PC-3 (cell line): ENCODE measurements around the gene MBNL1.

Experiments
- EZH2 ChIP-seq: fragments of 300-600 bp; sonication (generic); IDR thresholded peaks from one replicate; pipeline ENCODE4 v1.6.1; 2017; ENCODE audit warnings: antibody characterized with exemption, mild to moderate bottlenecking, low read length; ENCODE audit not compliant: unreplicated experiment
- EZH2phosphoT487 ChIP-seq: fragments of 300-600 bp; sonication (generic); IDR thresholded peaks from 2 replicates; pipeline ENCODE4 v1.6.1; 2018; ENCODE audit warnings: mild to moderate bottlenecking, antibody characterized with exemption, low read length, borderline replicate concordance
- TF ChIP-seq, protein P1 (sequence below): fragments of 300-600 bp; sonication (generic); conservative IDR thresholded peaks from 2 replicates; pipeline ENCODE4 v1.5.1; 2017; ENCODE audit warnings: antibody characterized with exemption, low read depth, mild to moderate bottlenecking, low read length

DNA sequence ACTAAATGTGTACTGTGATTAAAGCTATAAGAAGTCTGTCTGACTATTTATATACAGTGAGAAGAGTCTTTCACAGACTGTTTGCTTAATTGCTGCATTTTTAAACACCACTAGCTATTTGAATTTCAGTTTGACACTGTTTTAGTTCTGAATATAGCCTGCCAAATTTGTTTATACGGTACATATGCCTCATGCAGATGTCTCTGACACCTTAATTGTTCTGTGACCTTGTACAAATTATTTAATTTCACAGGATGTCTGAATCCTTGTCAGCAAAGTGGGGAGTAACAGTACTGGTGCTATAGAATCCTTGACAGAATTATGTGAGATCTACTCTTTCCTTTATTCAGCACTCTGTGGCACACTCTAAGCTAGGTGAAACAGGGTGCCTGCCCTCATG is 125.5 kb downstream of the MBNL1 start:
- TF ChIP-seq, protein P1, sequence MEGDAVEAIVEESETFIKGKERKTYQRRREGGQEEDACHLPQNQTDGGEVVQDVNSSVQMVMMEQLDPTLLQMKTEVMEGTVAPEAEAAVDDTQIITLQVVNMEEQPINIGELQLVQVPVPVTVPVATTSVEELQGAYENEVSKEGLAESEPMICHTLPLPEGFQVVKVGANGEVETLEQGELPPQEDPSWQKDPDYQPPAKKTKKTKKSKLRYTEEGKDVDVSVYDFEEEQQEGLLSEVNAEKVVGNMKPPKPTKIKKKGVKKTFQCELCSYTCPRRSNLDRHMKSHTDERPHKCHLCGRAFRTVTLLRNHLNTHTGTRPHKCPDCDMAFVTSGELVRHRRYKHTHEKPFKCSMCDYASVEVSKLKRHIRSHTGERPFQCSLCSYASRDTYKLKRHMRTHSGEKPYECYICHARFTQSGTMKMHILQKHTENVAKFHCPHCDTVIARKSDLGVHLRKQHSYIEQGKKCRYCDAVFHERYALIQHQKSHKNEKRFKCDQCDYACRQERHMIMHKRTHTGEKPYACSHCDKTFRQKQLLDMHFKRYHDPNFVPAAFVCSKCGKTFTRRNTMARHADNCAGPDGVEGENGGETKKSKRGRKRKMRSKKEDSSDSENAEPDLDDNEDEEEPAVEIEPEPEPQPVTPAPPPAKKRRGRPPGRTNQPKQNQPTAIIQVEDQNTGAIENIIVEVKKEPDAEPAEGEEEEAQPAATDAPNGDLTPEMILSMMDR, result no peak
- TF ChIP-seq EZH2phosphoT487, result no peak
- no peak for TF ChIP-seq EZH2
